Erythroblast (primary cell): ENCODE data around the gene SUB1.

Source experiments
- GATA1 ChIP-seq: IDR thresholded peaks from 2 replicates; pipeline ENCODE4 v1.6.1; 2011; ENCODE audit warnings: low read depth, mild to moderate bottlenecking, control low read depth, low read length, moderate library complexity
- POLR2A ChIP-seq: IDR thresholded peaks from 2 replicates; pipeline ENCODE4 v1.6.1; 2011; ENCODE audit warnings: mild to moderate bottlenecking, low read length

DNA sequence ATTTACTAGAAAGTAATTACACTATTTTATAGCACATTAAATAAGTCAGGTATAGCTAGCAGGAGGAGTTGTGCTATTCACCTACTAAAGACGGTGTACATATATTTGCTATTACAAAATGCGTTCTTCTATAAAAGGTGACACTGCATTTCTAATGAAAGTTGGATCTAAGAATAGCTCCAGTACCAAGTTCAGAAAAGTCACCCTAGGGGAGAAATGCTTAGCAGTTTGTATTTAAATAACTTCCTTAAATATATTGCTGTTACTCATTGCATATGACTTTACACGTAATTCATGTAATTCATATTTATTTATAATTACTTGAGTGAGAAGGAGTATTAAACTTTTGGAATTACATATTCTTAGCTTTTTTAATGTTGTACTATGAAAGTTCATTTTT is 7.0 kb upstream of the SUB1 start:
- TF ChIP-seq POLR2A (no peak), GATA1 (no peak)
